ENCODE data around the gene GNAS-AS1.

GRCh38 chr20:58833921-58834320, 16.8 kb downstream of the GNAS-AS1 start:
- TF ChIP-seq EZH2phosphoT487 (IDR thresholded peaks at IDR 0.05; ENCODE audit: unreplicated experiment): no peak
- no peak for TF ChIP-seq CTCF (conservative IDR thresholded peaks at IDR 0.05; ENCODE audit: low read depth in 2 of 2)
- no peak for TF ChIP-seq POLR2AphosphoS5 (IDR thresholded peaks at IDR 0.05; ENCODE audit: low read depth)
- no peak for TF ChIP-seq EZH2 (IDR thresholded peaks at IDR 0.05; ENCODE audit: low read depth, unreplicated experiment)
- TF ChIP-seq ZNF114 (CRISPR knock-in tag; IDR thresholded peaks at IDR 0.05): no peak
- no peak for TF ChIP-seq REST (IDR thresholded peaks at IDR 0.05; ENCODE audit: unreplicated experiment)
- TF ChIP-seq ZNF331 (CRISPR knock-in tag; IDR thresholded peaks at IDR 0.05; ENCODE audit: low read depth): no peak
